ENCODE data around the gene RNF123.

GRCh38 chr3:49680493-49681231 lies 8.7 kb upstream of the RNF123 start:
- TF ChIP-seq EZH2 (IDR thresholded peaks at IDR 0.05; ENCODE audit: insufficient read depth, poor library complexity, severe bottlenecking), result no peak
- TF ChIP-seq EZH2phosphoT487 (IDR thresholded peaks at IDR 0.05; ENCODE audit: insufficient read depth, low read depth), result no peak
